H9 (cell line): ENCODE data around the gene CNTN3. TPM values are rescaled to one million over a fixed set of nuclear protein-coding genes. Genes with fewer than 3 reads are reported as not detected.

Source experiments
- DNase-seq: peaks from one replicate; pipeline ENCODE4 v3.0.0-alpha.2; 2017
- H2AFZ ChIP-seq: one replicate; pipeline ENCODE4 v1.6.1; 2013; ENCODE audit warnings: mild to moderate bottlenecking, low read length, control low read depth, moderate library complexity
- H2AK5ac ChIP-seq: 2 replicates; pipeline ENCODE4 v1.6.1; 2013; ENCODE audit warnings: low read length, control low read depth, mixed read lengths; ENCODE audit not compliant: insufficient read length
- H2BK120ac ChIP-seq: one replicate; pipeline ENCODE4 v1.6.1; 2013; ENCODE audit warnings: low read depth, mild to moderate bottlenecking, low read length, control low read depth, inconsistent platforms; ENCODE audit not compliant: poor library complexity, severe bottlenecking
- H2BK12ac ChIP-seq: 2 replicates; pipeline ENCODE4 v1.6.1; 2013; ENCODE audit warnings: low read length, control low read depth, mixed read lengths, low read depth; ENCODE audit not compliant: insufficient read length
- H2BK15ac ChIP-seq: 2 replicates; pipeline ENCODE4 v1.6.1; 2013; ENCODE audit warnings: low read depth, low read length, control low read depth
- H2BK20ac ChIP-seq: one replicate; pipeline ENCODE4 v1.6.1; 2013; ENCODE audit warnings: low read depth, mild to moderate bottlenecking, low read length, control low read depth, inconsistent platforms; ENCODE audit not compliant: poor library complexity, severe bottlenecking
- H2BK5ac ChIP-seq: 2 replicates; pipeline ENCODE4 v1.6.1; 2013; ENCODE audit warnings: low read length, control low read depth, mixed read lengths; ENCODE audit not compliant: insufficient read length
- H3K14ac ChIP-seq: 2 replicates; pipeline ENCODE4 v1.6.1; 2013; ENCODE audit warnings: low read length, control low read depth; ENCODE audit not compliant: insufficient read depth
- H3K18ac ChIP-seq: 2 replicates; pipeline ENCODE4 v1.6.1; 2013; ENCODE audit warnings: low read depth, mild to moderate bottlenecking, mixed read lengths, low read length, control low read depth; ENCODE audit not compliant: insufficient read length
- H3K23ac ChIP-seq: 2 replicates; pipeline ENCODE4 v1.6.1; 2013; ENCODE audit warnings: low read length, control low read depth, mixed read lengths, low read depth; ENCODE audit not compliant: insufficient read length
- H3K23me2 ChIP-seq: 2 replicates; pipeline ENCODE4 v1.6.1; 2013; ENCODE audit warnings: low read depth, mild to moderate bottlenecking, mixed read lengths, low read length, control low read depth; ENCODE audit not compliant: insufficient read length, poor library complexity, severe bottlenecking
- H3K27ac ChIP-seq: 2 replicates; pipeline ENCODE4 v1.5.1; 2013; ENCODE audit warnings: low read length, control low read depth, mixed read lengths, low read depth; ENCODE audit not compliant: insufficient read length
- H3K27me3 ChIP-seq: 2 replicates; pipeline ENCODE4 v1.6.1; 2013; ENCODE audit warnings: low read length, control low read depth, inconsistent platforms; ENCODE audit not compliant: insufficient read depth
- H3K4ac ChIP-seq: 2 replicates; pipeline ENCODE4 v1.6.1; 2013; ENCODE audit warnings: low read depth, mild to moderate bottlenecking, control low read depth, inconsistent platforms, low read length, moderate library complexity
- H3K4me1 ChIP-seq: 2 replicates; pipeline ENCODE4 v1.6.1; 2013; ENCODE audit warnings: low read length, control low read depth, inconsistent platforms; ENCODE audit not compliant: insufficient read depth
- H3K4me2 ChIP-seq: 2 replicates; pipeline ENCODE4 v1.6.1; 2013; ENCODE audit warnings: low read length, control low read depth, mixed read lengths; ENCODE audit not compliant: insufficient read length, insufficient read depth
- H3K56ac ChIP-seq: 2 replicates; pipeline ENCODE4 v1.6.1; 2013; ENCODE audit warnings: low read depth, mild to moderate bottlenecking, mixed read lengths, low read length, control low read depth; ENCODE audit not compliant: insufficient read length
- H3K79me1 ChIP-seq: 2 replicates; pipeline ENCODE4 v1.6.1; 2013; ENCODE audit warnings: low read depth, mild to moderate bottlenecking, moderate library complexity, low read length, control low read depth, inconsistent platforms; ENCODE audit not compliant: insufficient read depth, poor library complexity, severe bottlenecking
- H3K79me2 ChIP-seq: 2 replicates; pipeline ENCODE4 v1.6.1; 2013; ENCODE audit warnings: low read length, control low read depth, inconsistent platforms; ENCODE audit not compliant: insufficient read depth
- H3K9ac ChIP-seq: 2 replicates; pipeline ENCODE4 v1.6.1; 2013; ENCODE audit warnings: low read length, control low read depth, mixed read lengths; ENCODE audit not compliant: insufficient read length; ENCODE audit errors: extremely low read depth
- H3K9me3 ChIP-seq: one replicate; pipeline ENCODE4 v1.6.1; 2013; ENCODE audit warnings: low read depth, low read length, inconsistent platforms; ENCODE audit not compliant: control insufficient read depth
- H3T11ph ChIP-seq: one replicate; pipeline ENCODE4 v1.6.1; 2013; ENCODE audit warnings: mild to moderate bottlenecking, low read length, control low read depth, inconsistent platforms
- H4K20me1 ChIP-seq: one replicate; pipeline ENCODE4 v1.6.1; 2013; ENCODE audit not compliant: control insufficient read depth, insufficient read length, insufficient read depth
- H4K5ac ChIP-seq: 2 replicates; pipeline ENCODE4 v1.6.1; 2013; ENCODE audit warnings: low read depth, mild to moderate bottlenecking, mixed read lengths, low read length, control low read depth; ENCODE audit not compliant: insufficient read length
- H4K8ac ChIP-seq: replicated peaks from 2 replicates; pipeline ENCODE4 v1.6.1; 2013; ENCODE audit warnings: low read length, control low read depth, mixed read lengths, low read depth; ENCODE audit not compliant: insufficient read length
- H4K91ac ChIP-seq: 2 replicates; pipeline ENCODE4 v1.6.1; 2013; ENCODE audit warnings: low read depth, mild to moderate bottlenecking, moderate library complexity, mixed read lengths, low read length, control low read depth; ENCODE audit not compliant: insufficient read length
- H3K27ac Mint-ChIP-seq, 3 experiments: 2 replicates in 2 of 3; 3 replicates in 1 of 3; pipeline ENCODE4 v1.8.0; 2020 to 2021; ENCODE audit warnings: mixed read lengths in 3 of 3, mild to moderate bottlenecking in 1 of 3, moderate library complexity in 1 of 3
- H3K27me3 Mint-ChIP-seq: 2 replicates; pipeline ENCODE4 v1.8.0; 2021; ENCODE audit warnings: low read depth, mild to moderate bottlenecking, moderate library complexity, mixed read lengths
- H3K36me3 Mint-ChIP-seq, 3 experiments: 2 replicates in 2 of 3; 3 replicates in 1 of 3; pipeline ENCODE4 v1.8.0; 2020 to 2021; ENCODE audit warnings: low read depth in 3 of 3, mixed read lengths in 3 of 3; ENCODE audit not compliant: insufficient read depth in 1 of 3
- H3K4me1 Mint-ChIP-seq, 2 experiments: 2 replicates each; pipeline ENCODE4 v1.8.0; 2020; ENCODE audit warnings: mixed read lengths in 2 of 2
- H3K4me3 Mint-ChIP-seq, 2 experiments: 2 replicates in 1 of 2; 3 replicates in 1 of 2; pipeline ENCODE4 v1.8.0; 2020 to 2021; ENCODE audit warnings: mild to moderate bottlenecking in 2 of 2, mixed read lengths in 2 of 2, moderate library complexity in 1 of 2
- H3K9me3 Mint-ChIP-seq, 2 experiments: 2 replicates in 1 of 2; 3 replicates in 1 of 2; pipeline ENCODE4 v1.8.0; 2020; ENCODE audit warnings: mild to moderate bottlenecking in 2 of 2, mixed read lengths in 2 of 2, moderate library complexity in 1 of 2
- CTCF ChIP-seq: fragments of 200-600 bp; sonication (generic); conservative IDR thresholded peaks from 3 replicates; pipeline ENCODE4 v1.8.0; 2021; ENCODE audit warnings: antibody characterized with exemption, mild to moderate bottlenecking
- WGBS: extraction: QIAGEN DNeasy Blood & Tissue Kit; methylation state at CpG from one replicate; pipeline ENCODE4 v1.1.7; 2013; ENCODE audit warnings: missing lambda C conversion rate, low lambda C conversion rate, mixed read lengths; ENCODE audit not compliant: insufficient read length; ENCODE audit errors: extremely low coverage; 5-methylcytosine and 5-hydroxymethylcytosine counted together
- total RNA-seq: library from RNA; stranded (reverse); gene quantifications from 2 replicates; pipeline ENCODE4 v1.2.1, GENCODE V29; 2021

CNTN3 gene
- total RNA-seq, 1 experiment from 2014 or later = not detected

- Mint-ChIP-seq H3K27ac (no peak overlapping the region), H3K27me3 (peaks cover 68% of the 10 kb centered on the region), H3K4me1 (peaks cover 2 to 11% of the 10 kb centered on the region in 2 experiments; a peak in 3 of 4 replicates), H3K4me3 (no peak overlapping the region), H3K9me3 (no peaks in the 10 kb centered on the region), H3K36me3 (no peaks in the 10 kb centered on the region; a peak in 1 of 7 replicates)
- H3K79me2 ChIP-seq = no peaks in the 10 kb centered on the region
- no peak for TF ChIP-seq CTCF
- H4K20me1 ChIP-seq = no peaks in the 10 kb centered on the region
- no peak overlapping the region for H3K4me2 ChIP-seq
- no peak overlapping the region for H3K27ac ChIP-seq
- H2BK15ac ChIP-seq = no peak overlapping the region
- WGBS = no CpG with 5 or more reads among the region's 1 CpG
- H2BK20ac ChIP-seq = no peak overlapping the region
- no peak overlapping the region for H3K18ac ChIP-seq
- no peak overlapping the region for H3K4ac ChIP-seq
- H2BK120ac ChIP-seq = no peak overlapping the region
- no peaks in the 10 kb centered on the region for H3K4me1 ChIP-seq
- no peak overlapping the region for H3T11ph ChIP-seq
- H3K9ac ChIP-seq = no peak overlapping the region
- H2BK12ac ChIP-seq = no peak overlapping the region
- H3K23ac ChIP-seq = no peak overlapping the region
- H3K14ac ChIP-seq = no peak overlapping the region
- H3K27me3 ChIP-seq = peaks cover 20% of the 10 kb centered on the region
- H3K79me1 ChIP-seq = no peaks in the 10 kb centered on the region
- peaks cover 6% of the 10 kb centered on the region for H3K23me2 ChIP-seq
- no peak overlapping the region for H2AK5ac ChIP-seq
- no peak overlapping the region for H4K5ac ChIP-seq
- no peak overlapping the region for H2BK5ac ChIP-seq
- H4K91ac ChIP-seq = no peak overlapping the region
- no peak overlapping the region for H2AFZ ChIP-seq
- H4K8ac ChIP-seq = no peak overlapping the region
- no peak overlapping the region for H3K56ac ChIP-seq
- H3K9me3 ChIP-seq = no peaks in the 10 kb centered on the region
- no peak for DNase-seq
Measured at GRCh38 chr3:74611206-74611605, 3.3 kb downstream of the CNTN3 start.
